GM12873 (cell line): ENCODE results near the gene CRYBB2.

Source experiments
- CTCF ChIP-seq: IDR thresholded peaks from 2 replicates; pipeline ENCODE4 v1.5.1; 2012; ENCODE audit warnings: low read depth, mild to moderate bottlenecking, moderate library complexity, low read length, control low read depth; ENCODE audit not compliant: insufficient read depth; ENCODE audit errors: missing control alignments

CRYBB2 gene

GRCh38 chr22:25210793-25211192 is 8.6 kb upstream of the CRYBB2 start:
- TF ChIP-seq CTCF: no peak

- TF ChIP-seq CTCF: no peak
Measured at GRCh38 chr22:25212337-25212736, 7.1 kb upstream of the CRYBB2 start.

- no peak for TF ChIP-seq CTCF
Measured at GRCh38 chr22:25213221-25213620, 6.2 kb upstream of the CRYBB2 start.

GRCh38 chr22:25216230-25216629 is 3.2 kb upstream of the CRYBB2 start:
- TF ChIP-seq CTCF: no peak

GRCh38 chr22:25219948-25220442 is 556 bp downstream of the CRYBB2 start:
- no peak for TF ChIP-seq CTCF

GRCh38 chr22:25221790-25222189 is 2.4 kb downstream of the CRYBB2 start:
- TF ChIP-seq CTCF: no peak

GRCh38 chr22:25223269-25223850 is 3.9 kb downstream of the CRYBB2 start:
- no peak for TF ChIP-seq CTCF
